ENCODE measurements around the gene GULP1. TPM values are rescaled to one million over a fixed set of nuclear protein-coding genes. Genes with fewer than 3 reads are reported as not detected.

The GULP1 gene
- total and polyA plus RNA-seq, 10 of the 15 experiments (the other 5 are each of a cell fraction or from before 2014, with no cell fraction given), result 0.02 to 1.3 (median 0.15) TPM; not detected in 5

DNA sequence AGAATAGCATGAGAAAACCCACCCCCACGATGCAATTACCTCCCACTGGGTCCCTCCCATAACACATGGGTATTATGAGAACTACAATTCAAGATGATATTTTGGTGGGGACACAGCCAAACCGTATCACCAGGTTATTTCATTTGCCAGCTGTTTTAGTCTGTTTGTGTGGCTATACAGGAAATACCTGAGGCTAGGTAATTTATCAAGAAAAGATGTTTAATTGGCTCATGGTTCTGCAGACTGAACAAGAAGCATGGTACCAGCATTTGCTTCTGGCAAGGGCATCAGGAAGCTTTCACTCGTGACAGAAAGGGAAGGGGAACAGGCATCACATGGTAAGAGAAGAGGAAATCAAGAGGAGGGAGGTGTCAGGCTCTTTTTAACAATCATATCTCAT is 329.2 kb downstream of the GULP1 start:
- ATAC-seq, result no peak
- in situ Hi-C loops (cut with MboI), result no loop called here
- no TSS peak for BruUV-seq (replicated peaks)

DNA sequence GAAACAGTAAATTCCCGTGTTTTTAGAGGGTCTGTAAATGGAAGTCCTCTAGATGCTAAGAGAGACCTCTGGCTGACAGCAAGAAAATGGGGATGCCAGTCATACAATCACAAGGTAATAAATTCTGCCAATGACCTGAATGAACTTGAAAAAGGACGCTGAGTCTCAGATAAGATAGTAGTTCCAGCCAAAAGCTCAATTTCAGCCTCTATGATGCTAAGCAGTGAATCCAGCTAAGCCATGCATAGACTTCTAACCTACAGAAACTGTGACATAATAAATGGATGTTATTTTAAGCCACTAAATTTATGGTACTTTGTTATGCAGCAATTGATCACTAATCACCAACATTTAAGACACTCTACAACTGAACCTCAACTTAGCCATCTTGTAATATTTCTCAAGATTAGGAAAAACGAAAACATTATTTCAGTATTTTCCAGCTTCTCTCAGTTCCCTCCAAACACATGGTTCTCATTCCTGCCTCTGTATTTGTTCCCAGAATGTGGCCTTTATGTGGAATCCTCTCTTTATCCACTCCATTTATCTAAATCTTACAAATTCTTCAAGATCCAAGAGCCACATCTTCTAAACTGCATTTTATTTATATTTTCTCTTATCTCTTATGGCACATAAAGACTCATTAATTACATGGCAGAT is 331.1 kb downstream of the GULP1 start:
- H3K27me3 ChIP-seq (replicated peaks in 1 of 2; ENCODE audit: control insufficient read depth in 2 of 2, insufficient read depth in 2 of 2, low read length in 1 of 2), result no peaks in the 10 kb centered on the region
- BruUV-seq (replicated peaks), result no TSS peak
- ATAC-seq (no peak), DNase-seq (ENCODE audit: low read depth, low spot score) (no peak), FAIRE-seq (no peak)
- no peak overlapping the region for H3K4me3 ChIP-seq
- H3K4me1 ChIP-seq (ENCODE audit: control insufficient read depth, insufficient read depth, low read length), result no peaks in the 10 kb centered on the region
- H3K9me3 ChIP-seq (replicated peaks; ENCODE audit: control insufficient read depth, insufficient read depth, low read length), result no peaks in the 10 kb centered on the region
- no peak overlapping the region for H2AFZ ChIP-seq (ENCODE audit: control insufficient read depth, low read depth, low read length)
- in situ Hi-C loops (cut with MboI), result no loop called here
- no peak overlapping the region for H3K9ac ChIP-seq (ENCODE audit: control insufficient read depth, insufficient read depth, low read length)
- RAD21 ChIA-PET (ENCODE audit: unreplicated experiment), result no interaction called here
- TF ChIP-seq LARP7 (IDR thresholded peaks at IDR 0.05), result no peak
- no peak for TF ChIP-seq IRF4 (IDR thresholded peaks at IDR 0.05; ENCODE audit: low read depth, low read length)
- TF ChIP-seq, protein P1, sequence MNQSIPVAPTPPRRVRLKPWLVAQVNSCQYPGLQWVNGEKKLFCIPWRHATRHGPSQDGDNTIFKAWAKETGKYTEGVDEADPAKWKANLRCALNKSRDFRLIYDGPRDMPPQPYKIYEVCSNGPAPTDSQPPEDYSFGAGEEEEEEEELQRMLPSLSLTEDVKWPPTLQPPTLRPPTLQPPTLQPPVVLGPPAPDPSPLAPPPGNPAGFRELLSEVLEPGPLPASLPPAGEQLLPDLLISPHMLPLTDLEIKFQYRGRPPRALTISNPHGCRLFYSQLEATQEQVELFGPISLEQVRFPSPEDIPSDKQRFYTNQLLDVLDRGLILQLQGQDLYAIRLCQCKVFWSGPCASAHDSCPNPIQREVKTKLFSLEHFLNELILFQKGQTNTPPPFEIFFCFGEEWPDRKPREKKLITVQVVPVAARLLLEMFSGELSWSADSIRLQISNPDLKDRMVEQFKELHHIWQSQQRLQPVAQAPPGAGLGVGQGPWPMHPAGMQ (IDR thresholded peaks at IDR 0.05; ENCODE audit: borderline replicate concordance), result no peak
- TF ChIP-seq ZNF384 (IDR thresholded peaks at IDR 0.05; ENCODE audit: borderline replicate concordance, low read depth, low read length), result no peak
- TF ChIP-seq CREB1 (IDR thresholded peaks at IDR 0.05; ENCODE audit: low read depth), result no peak
- no peak for TF ChIP-seq KAT2A (conservative IDR thresholded peaks at IDR 0.05; ENCODE audit: control insufficient read depth, low read depth, low read length)
- TF ChIP-seq HDAC2 (IDR thresholded peaks at IDR 0.05), result no peak
- TF ChIP-seq ASH2L (IDR thresholded peaks at IDR 0.05; ENCODE audit: borderline replicate concordance, low read depth), result no peak
- no peak overlapping the region for H3K27ac ChIP-seq (ENCODE audit: control insufficient read depth, insufficient read depth)
- H3K79me2 ChIP-seq (ENCODE audit: control insufficient read depth, insufficient read depth, low read length), result no peaks in the 10 kb centered on the region
- H4K20me1 ChIP-seq (ENCODE audit: control insufficient read depth, insufficient read depth), result no peaks in the 10 kb centered on the region
- SMC1A ChIA-PET (ENCODE audit: uncharacterized antibody, unreplicated experiment), result interaction anchor here (1.0 to 2.3 kb wide), 2 partner anchors 11 to 15 kb away, joined by 3 to 6 read pairs; no protein-coding TSS in a partner anchor
- H3K4me2 ChIP-seq (ENCODE audit: control insufficient read depth, insufficient read depth), result no peak overlapping the region
- intact Hi-C loops (cut with micrococcal nuclease; ENCODE audit: unreplicated experiment), result no loop called here
- H3K36me3 ChIP-seq (ENCODE audit: control insufficient read depth in 2 of 2, insufficient read depth in 2 of 2, low read length in 1 of 2), result no peaks in the 10 kb centered on the region
- CTCF ChIA-PET, result no interaction called here
- POLR2A ChIA-PET, result no interaction called here
- WGBS (ENCODE audit: insufficient coverage, insufficient replicate concordance, low lambda C conversion rate, missing lambda C conversion rate), result 0% methylated on average over 3 of the region's 3 CpGs

More for the DNA sequence above, 329.2 kb downstream of the GULP1 start:
- intact Hi-C loops (cut with micrococcal nuclease; ENCODE audit: unreplicated experiment), result no loop called here
- no peak for DNase-seq (ENCODE audit: low read depth, low spot score)
- POLR2A ChIA-PET, result no interaction called here
- Histone ChIP-seq H3K4me1 (ENCODE audit: control insufficient read depth, insufficient read depth, low read length) (no peaks in the 10 kb centered on the region), H3K27me3 (replicated peaks in 1 of 2; ENCODE audit: control insufficient read depth in 2 of 2, insufficient read depth in 2 of 2, low read length in 1 of 2) (no peaks in the 10 kb centered on the region), H2AFZ (ENCODE audit: control insufficient read depth, low read depth, low read length) (no peak overlapping the region), H3K4me2 (ENCODE audit: control insufficient read depth, insufficient read depth) (no peak overlapping the region), H3K9me3 (replicated peaks; ENCODE audit: control insufficient read depth, insufficient read depth, low read length) (no peaks in the 10 kb centered on the region), H3K27ac (ENCODE audit: control insufficient read depth, insufficient read depth) (no peak overlapping the region), H3K36me3 (ENCODE audit: control insufficient read depth in 2 of 2, insufficient read depth in 2 of 2, low read length in 1 of 2) (no peaks in the 10 kb centered on the region), H4K20me1 (ENCODE audit: control insufficient read depth, insufficient read depth) (no peaks in the 10 kb centered on the region), H3K4me3 (no peak overlapping the region), H3K79me2 (ENCODE audit: control insufficient read depth, insufficient read depth, low read length) (no peaks in the 10 kb centered on the region), H3K9ac (ENCODE audit: control insufficient read depth, insufficient read depth, low read length) (no peak overlapping the region)
- TF ChIP-seq YY1 (IDR thresholded peaks at IDR 0.05; ENCODE audit: low read depth, low read length), result no peak
- TF ChIP-seq SMC3 (IDR thresholded peaks at IDR 0.05; ENCODE audit: borderline replicate concordance, low read length), result no peak
- TF ChIP-seq CREB1 (IDR thresholded peaks at IDR 0.05; ENCODE audit: low read depth), result no peak
- TF ChIP-seq PAX8 (IDR thresholded peaks at IDR 0.05), result no peak
- RAD21 ChIA-PET (ENCODE audit: unreplicated experiment), result no interaction called here
- SMC1A ChIA-PET (ENCODE audit: uncharacterized antibody, unreplicated experiment), result no interaction called here
- no peak for FAIRE-seq
- WGBS (ENCODE audit: insufficient coverage, insufficient replicate concordance, low lambda C conversion rate, missing lambda C conversion rate), result 0% methylated on average over 3 of the region's 3 CpGs
- CTCF ChIA-PET, result no interaction called here
